ENCODE measurements around the gene PSD4.

PSD4 gene

GRCh38 chr2:113167962-113168340, 5.8 kb upstream of the PSD4 start:
- no peak for DNase-seq (ENCODE audit: low read depth in 2 of 2)

DNA sequence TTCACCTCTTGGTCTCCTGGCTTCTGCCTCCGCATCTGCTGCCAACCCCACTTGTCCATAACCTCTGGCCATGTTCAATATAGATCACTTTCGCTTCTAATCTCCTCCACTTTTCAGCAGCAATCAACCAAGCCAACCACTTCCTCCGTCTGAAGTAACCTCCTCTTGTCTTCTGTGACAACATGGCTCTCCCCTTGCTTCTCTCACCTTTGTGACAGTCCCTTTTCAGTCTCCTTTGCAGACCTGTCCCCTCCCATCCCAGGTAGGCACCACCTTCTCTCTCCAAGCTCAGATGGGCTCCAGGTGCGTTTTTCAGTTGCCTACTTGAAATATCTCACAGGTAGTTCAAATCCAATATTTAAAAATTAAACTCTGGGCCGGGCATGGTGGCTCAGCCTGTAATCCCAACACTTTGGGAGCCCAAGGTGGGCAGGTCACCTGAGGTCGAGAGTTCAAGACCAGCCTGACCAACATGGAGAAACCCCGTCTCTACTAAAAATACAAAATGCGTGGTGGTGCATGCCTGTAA, 4.7 kb upstream of the PSD4 start:
- no peak for DNase-seq (ENCODE audit: low read depth in 2 of 2)

GRCh38 chr2:113169586-113169985, 4.2 kb upstream of the PSD4 start:
- no peak for DNase-seq (ENCODE audit: low read depth in 2 of 2)

- no peak for DNase-seq (ENCODE audit: low read depth in 2 of 2)
Measured at GRCh38 chr2:113171334-113172075, 2.3 kb upstream of the PSD4 start.

DNA sequence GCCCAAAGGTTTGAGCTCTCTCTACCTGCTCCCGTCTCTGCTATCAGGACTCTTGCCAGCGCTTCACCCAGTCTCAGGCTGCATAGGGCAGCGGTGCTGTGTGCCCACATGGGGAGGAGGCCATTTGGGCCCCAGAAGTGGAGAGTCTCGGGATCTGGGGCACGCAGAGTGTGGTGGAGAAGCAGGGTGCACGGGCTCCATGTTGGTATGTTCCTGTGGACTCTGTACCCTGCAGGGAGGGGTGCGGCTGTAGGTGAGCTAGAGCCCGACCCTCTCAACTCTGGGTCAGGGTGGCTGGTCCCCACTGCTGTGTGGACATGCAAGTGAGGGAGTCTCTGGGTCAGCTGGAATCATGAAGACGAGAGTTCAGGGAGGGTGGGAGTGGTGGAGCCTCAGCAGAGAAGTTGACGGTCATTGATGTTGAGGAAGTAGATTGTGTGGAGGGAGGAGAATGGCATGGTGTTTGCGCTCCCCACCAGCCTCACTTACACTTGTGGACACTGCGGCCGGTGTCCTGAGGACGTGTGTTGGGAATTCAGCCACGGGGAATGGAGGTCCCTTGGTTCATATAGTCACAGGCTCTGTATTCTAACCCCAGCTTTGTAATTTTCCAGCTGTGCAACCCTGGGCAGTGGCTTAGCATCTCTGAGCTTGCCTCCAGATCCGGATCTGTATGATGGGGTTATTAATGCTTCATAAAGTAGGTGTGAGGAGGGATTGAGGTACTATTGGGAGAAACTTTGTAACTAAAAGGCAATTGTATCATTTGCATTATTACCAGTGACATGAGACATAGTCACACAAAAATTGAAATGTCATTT, 840 bp upstream of the PSD4 start:
- no peak for DNase-seq (ENCODE audit: low read depth in 2 of 2)

GRCh38 chr2:113174376-113174750, 592 bp downstream of the PSD4 start:
- DNase-seq (ENCODE audit: low read depth in 2 of 2): no peak

GRCh38 chr2:113175042-113175628, 1.4 kb downstream of the PSD4 start:
- DNase-seq (ENCODE audit: low read depth in 2 of 2): peak in 1 of 2 donors; percentile 59

- DNase-seq (ENCODE audit: low read depth in 2 of 2): no peak
Measured at GRCh38 chr2:113175736-113176695, 2.2 kb downstream of the PSD4 start.

- no peak for DNase-seq (ENCODE audit: low read depth in 2 of 2)
Measured at GRCh38 chr2:113176696-113177355, 3.1 kb downstream of the PSD4 start.

- no peak for DNase-seq (ENCODE audit: low read depth in 2 of 2)
Measured at GRCh38 chr2:113178069-113178746, 4.4 kb downstream of the PSD4 start.

DNA sequence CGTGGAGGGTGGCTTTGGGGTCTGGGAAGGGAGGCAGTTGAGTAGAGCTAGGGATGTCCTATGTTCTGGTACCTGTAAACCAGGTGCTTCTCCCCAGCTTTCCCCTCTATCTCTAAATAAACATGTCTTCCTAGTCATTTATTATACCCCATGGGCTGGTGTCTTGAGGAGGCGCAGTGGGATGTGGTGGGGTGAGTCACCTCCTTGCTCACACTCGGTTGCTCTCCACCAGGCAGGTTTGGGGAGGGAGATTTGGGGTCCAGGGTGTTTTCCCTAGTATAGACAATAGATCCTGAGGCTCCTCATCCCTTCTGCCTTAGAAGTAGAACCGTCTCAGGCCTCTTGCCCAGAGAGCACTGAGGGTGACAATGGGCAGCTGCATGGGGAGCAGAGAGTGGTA, 5.1 kb downstream of the PSD4 start:
- DNase-seq (ENCODE audit: low read depth in 2 of 2): no peak

DNA sequence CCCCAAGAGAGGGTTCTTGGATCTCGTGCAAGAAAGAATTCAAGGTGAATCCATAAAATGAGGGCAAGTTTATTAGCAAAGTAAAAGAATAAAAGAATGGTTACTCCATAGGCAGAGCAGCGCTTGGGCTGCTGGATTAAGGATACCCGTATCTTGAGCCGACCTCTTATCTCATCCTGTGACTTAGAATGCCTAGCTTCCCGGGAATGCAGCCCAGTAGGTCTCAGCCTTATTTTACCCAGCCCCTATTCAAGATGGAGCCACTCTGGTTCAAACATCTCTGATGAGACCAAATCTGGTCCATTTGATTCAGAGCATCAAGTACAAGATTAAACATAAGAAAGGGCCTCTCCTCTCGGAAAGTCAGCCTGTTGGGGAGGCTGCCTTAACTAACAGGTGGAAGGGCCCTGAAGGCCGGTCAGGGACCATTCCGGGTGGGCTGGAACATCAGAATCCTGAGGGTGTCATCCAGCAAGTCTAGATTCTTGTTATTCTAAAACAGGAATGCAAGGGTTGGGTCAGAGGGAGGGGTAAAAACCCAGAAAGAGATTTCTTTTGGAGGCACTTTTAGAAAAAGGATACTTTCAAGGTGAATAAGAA, 5.8 kb downstream of the PSD4 start:
- no peak for DNase-seq (ENCODE audit: low read depth in 2 of 2)

- DNase-seq (ENCODE audit: low read depth in 2 of 2): no peak
Measured at GRCh38 chr2:113180131-113180946, 6.6 kb downstream of the PSD4 start.

DNA sequence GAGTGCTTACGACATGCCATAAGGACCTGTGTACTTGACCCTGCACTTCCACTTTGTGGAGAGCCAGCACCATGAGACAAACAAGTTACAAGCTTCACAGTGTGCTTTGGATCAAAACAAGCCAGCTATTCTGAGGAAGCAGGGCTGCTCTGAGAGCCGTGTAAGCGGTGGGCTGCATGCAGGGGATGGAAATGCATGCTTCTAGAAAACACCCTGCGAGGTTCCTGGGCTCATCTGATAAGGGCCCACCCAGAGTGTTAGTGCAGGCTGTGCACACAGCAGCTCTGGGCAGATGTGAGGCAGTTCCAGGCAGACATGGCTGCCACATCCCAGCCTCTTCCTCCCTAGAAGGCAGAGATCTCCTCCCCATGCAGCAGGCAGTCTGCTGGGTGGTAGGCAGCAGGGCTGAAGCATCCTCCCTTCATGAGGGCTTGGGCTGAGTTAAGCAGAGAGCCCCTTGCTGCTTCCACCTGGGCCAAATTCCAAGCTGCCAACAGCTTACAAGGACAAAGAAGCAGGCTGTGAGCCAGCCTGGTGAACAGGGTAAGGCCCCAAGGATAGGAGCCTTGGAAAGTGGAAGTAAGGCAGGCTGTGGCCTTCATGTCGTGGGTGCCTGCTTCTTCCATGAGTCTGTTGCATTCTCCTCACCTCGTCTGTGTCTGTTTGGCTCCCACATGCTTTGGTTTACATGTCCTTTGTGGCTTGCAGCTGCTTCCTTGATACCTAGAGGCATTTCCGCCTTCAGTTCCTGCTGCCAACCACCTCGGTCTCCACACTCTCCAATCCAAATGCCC, 7.7 kb downstream of the PSD4 start:
- no peak for DNase-seq (ENCODE audit: low read depth in 2 of 2)

DNA sequence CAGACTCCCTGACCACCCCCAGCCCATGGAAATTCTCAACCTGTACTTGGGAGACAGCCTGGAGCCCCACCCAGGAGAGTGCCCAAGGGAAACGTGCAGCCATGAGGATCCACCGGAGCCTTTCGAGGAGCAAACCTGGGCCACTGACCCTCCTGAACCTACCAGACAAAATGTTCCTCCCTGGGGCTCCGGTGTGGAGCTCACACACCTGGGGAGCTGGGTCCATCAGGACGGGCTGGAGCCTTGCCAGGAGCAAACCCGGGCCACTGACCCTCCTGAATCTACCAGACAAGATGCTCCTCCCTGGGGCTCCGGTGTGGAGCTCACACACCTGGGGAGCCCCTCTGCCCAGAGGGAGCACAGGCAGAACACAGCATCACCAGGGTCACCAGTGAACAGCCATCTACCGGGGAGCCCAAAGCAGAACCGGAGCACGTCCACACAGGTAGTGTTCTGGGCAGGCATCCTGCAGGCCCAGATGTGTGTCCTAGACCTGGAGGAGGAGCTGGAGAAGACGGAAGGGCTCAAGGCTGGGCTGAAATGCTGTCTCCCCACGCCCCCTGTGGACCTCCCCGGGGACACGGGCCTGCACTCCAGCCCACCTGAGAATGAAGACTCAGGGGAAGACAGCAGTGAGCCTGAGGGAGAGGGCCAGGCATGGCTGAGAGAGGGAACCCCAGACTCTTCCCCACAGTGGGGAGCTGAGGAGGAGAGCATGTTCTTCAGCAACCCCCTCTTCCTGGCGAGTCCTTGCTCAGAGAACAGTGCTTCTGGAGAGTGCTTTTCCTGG, 8.9 kb downstream of the PSD4 start:
- DNase-seq (ENCODE audit: low read depth in 2 of 2): no peak

DNA sequence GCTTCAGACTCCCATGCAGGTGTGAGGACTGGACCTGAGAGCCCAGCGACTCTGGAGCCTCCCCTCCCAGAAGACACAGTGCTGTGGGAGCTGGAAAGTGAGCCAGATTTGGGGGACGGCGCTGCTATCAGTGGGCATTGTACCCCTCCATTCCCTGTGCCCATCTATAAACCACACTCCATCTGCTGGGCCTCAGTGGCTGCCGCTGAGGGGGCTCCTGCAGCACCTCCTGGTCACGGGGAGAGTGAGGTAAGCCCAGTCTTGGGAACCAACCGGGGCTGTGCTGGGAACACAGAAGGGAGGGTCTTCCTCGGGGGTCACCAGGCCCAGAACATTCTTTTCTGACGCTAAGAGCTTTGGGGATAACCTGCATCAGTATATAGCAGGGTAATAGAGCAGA, 9.5 kb downstream of the PSD4 start:
- DNase-seq (ENCODE audit: low read depth in 2 of 2): no peak

- no peak for DNase-seq (ENCODE audit: low read depth in 2 of 2)
Measured at GRCh38 chr2:113183703-113184102, 9.9 kb downstream of the PSD4 start.
